Stimulated activated CD4-positive, alpha-beta T cell treated with anti-CD3 and anti-CD28 coated beads, TNF-alpha, amount 100 ng/mL, for 48 hours (primary cell): ENCODE results near the gene LIMA1.
A peak's percentile ranks its signal among the peaks of the same experiment; 100 is the strongest.
"Not testable (repeated sequence)": the region's sequence is repeated elsewhere in the genome, so short reads cannot be mapped to it uniquely, and the experiment has no call there.

Source experiments
- DNase-seq, 3 donors: peaks; one replicate each; pipeline ENCODE4 v3.0.0-alpha.2; 2020; ENCODE audit warnings: low read depth in 3 of 3

Gene LIMA1

DNA sequence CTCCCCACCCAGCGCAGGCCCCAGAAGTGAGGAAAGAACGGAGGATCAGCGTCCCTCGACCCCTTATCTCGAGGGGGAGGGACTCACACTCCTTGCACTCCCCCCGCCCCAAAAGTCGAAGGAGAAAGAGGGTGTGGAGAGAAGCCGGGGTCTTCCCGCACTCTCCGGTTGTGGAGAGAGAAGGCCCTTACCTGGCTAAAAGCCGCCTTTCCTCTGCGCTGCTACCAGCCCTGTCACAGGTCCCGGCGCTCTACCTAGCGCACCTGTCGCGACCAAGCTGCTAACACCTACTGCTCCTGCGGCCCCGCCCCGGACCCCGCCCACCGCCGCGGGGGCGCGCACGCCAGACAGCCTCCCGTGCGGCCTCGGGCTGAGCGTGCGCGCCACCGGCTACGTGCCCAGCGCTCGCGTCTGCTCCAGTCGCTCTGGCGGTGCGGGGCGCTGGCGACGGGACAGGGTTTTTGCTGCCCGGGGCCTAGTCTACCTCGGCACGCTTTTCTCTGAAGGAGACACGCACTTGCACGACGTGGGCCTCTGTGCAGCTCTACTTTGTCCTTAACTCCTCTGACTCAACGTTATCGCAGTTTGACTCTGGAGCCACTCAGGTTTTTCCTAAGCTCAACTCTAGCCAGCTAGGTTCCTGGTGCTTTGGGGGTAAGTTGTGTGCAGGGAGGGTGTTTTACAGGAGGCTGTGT is at the start of gene LIMA1:
Gene LIMA1 (minus strand): TSS at position 292 of the 695 bp plus-strand sequence. CDS start 34,769 bp downstream, outside the sequence.
- peak; percentile 84 to 90 (median 87) for DNase-seq

DNA sequence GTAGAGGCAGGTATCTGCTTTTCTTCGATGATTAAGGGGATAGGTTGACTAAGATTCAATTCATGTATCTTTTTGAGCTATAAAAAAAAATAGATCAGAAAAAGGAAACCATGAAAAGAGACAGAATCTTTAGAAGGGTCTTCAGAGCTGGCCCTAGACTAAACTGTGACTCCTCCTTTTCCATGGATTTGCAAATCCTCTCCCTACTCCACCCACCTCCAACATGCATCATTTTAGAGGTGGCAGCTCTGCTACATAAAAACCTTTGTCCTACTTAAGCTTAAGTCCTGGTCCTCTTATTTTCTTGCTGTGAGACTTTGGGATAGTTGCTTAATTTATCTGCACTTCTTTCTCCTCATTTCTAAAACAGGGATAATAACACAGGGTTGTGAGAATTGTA is 48.4 kb upstream of the LIMA1 start:
- DNase-seq, result no peak

DNA sequence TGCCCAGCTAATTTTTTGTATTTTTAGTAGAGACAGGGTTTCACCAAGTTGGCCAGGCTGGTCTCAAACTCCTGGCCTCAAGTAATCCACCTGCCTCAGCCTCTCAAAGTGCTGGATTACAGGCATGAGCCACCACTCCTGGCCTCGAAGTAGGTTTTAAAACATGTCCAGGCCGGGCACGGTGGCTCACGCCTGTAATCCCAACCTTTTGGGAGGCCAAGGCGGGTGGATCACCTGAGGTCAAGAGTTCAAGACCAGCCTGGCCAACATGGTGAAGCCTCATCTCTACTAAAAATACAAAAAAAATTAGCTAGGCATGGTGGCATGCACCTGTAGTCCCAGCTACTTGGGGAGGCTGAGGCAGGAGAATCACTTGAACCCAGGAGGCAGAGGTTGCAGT is 45.3 kb upstream of the LIMA1 start:
- DNase-seq, result not testable (repeated sequence)

DNA sequence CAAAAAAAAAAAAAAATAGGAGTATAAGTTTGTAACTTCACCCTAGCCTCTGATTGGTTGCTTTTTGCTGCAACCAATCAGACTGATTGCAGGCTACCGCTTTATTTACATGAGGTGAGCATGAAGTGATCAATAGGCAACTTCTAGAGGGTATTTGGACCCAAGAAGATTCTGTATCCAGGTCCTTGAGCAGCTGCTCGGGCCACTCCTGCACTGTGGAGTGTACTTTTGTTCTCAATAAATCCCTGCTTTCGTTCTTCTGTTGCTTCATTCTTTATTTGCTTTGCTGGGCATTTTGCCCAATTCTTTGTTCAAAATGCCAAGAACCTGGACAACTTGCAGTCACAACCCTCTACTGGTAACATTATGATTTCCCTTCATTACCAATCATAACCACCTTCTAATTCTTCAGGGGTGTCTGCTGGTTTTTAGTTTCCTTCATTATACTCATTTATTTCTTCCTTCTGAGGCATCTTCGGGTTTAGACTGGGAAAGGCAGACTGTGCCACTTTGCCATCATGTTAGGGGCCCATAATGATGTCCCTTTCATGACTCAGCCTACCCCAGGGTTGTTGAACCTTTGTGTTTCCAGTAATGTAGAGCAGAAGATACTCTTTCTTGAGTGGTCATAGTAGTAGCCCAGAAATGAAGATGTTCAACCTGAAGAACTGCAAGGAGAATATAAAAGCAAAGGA is 43.4 kb upstream of the LIMA1 start:
- DNase-seq, result no peak

DNA sequence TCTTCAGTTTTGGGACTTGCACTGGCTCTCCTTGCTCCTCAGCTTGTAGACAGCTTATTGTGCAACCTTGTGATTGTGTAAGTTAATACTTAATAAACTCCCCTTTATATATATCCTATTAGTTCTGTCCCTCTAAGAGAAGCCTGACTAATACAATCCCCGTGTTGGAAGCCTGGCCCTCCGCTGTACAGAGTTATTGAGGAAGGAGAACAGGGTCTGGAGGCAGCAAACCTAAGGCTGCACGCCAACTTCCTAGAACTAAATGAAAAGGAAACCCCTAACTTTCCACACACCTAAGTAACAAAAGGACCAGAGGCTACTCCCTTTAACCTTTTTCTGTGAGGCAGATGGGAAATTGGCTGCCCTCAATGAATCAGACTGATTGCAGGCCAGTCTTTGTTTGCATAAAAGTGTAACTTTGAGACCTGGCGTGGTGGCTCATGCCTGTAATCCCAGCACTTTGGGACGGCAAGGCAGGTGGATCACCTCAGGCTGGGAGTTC is 42.6 kb upstream of the LIMA1 start:
- DNase-seq, result no peak

DNA sequence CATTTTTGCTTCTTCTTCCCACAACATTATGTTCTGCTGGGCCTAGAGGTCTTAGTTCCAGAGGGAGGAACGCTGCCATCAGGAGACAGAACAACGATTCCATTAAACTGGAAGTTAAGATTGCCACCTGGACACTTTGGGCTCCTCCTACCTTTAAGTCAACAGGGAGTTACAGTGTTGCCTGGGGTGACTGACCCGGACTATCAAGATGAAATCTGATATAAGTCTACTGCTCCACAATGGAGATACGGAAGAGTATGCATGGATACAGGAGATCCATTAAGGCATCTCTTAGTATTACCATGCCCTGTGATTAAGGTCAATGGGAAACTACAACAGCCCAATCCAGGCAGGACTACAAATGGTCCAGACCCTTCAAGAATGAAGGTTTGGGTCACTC is 41.5 kb upstream of the LIMA1 start:
- DNase-seq, result not testable (repeated sequence)

DNA sequence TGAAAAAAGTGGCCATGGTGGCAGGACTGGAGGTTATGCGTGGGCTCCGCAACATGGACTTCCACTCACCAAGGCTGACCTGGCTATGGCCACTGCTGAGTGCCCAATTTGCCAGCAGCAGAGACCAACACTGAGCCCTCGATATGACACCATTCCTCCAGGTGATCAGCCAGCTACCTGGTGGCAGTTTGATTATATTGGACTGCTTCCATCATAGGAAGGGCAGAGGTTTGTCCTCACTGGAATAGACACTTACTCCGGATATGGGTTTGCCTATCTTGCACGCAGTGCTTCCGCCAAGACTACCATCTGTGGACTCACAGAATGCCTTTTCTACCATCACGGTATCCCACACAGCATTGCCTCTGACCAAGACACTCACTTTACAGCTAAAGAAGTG is 40.8 kb upstream of the LIMA1 start:
- DNase-seq, result not testable (repeated sequence)

DNA sequence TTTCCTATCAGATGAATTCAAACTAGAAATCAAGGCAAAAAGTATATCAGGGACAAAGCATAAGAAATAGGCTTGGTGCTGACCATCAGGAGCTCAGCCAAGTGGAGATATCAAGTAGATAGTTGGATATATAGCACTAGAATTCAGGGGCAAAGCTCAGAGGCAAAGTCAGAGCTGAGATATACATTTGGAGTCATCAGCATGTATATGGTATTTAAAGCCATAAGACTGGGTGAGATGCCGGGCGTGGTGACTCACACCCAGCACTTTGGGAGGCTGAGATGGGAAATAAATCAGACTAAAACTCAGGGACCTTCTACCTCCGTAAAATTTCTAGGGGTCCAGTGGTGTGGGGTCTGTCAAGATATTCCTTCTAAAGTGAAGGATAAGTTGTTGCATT is 38.9 kb upstream of the LIMA1 start:
- no peak for DNase-seq

DNA sequence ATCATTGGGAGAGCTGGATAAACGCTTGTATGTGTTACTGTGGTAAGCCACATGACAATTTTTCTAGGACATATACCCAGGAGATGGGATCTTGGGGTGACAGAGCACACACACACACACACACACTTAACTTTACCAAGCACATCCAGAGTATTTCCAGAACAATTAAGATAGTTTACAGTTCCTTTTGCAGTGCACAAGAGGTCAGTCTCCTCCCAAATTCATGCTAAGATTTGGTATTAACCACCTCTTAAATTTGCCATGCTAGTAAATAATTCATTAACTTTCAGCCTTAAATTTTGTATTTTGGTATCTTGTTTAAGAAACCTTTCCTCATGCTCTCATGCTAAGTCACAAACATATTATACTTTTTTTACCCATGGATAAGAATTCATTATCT is 33.9 kb upstream of the LIMA1 start:
- DNase-seq, result no peak

DNA sequence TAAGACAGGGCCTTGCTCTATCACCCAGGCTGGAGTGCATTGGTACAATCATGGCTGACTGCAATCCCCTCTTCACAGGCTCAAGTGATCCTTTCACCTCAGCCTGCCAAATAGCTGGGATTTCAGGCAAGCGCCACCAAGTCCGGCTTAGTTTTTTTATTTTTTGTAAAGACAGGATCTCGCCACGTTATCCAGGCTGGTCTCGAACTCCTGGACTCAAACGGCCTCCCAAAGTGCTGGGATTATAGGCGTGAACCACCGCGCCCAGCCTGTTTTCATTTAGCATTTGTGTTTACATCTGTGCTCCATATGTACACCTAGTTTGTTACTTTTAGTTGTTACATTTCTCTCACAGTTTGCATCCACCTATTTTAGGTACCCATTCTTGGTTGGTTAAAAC is 32.5 kb upstream of the LIMA1 start:
- DNase-seq, result no peak

DNA sequence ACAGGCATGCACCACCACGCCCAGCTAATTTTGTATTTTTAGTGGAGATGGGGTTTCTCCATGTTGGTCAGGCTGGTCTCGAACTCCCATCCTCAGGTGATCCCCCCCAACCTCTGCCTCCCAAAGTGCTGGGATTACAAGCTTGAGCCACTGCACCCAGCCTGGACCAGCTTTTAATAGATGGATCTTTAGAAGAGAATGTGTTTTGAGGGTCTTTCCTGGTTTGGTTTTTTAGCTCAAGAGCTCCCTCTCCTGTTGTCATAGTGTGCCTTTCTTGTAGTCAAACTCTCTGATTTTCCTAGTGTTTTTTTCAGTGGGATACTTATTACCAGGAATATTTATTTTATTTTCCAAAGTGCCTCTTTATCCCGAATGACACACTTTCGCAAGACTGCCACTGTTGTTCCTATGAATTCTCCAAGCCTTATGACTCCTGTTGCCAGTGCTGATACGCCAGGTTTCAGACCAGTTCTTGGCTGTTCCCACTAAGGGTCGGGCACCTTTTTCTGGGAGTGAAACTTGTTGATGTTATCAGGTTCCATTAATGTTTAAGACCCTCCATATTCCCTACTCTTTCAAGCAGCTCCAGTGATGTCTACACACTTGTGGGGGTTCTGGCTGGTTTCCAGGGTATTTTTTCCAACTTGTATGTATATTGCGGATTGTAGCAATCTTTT is 31.5 kb upstream of the LIMA1 start:
- DNase-seq, result no peak

DNA sequence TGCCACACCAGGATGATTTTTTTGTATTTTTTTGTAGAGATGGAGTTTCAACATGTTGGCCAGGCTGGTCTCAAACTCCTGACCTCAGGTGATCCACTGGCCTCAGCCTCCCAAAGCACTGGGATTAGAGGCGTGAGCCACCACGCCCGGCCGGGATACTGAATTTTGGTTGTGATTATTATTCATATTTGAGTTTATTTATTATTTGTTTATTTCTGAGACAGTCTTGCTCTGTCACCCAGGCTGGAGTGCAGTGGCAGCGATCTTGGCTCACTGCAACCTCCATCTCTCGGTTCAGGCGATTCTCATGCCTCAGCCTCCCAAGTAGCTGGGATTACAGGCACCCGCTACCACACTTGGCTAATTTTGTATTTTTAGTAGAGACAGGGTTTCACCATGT is 30.7 kb upstream of the LIMA1 start:
- not testable (repeated sequence) for DNase-seq

DNA sequence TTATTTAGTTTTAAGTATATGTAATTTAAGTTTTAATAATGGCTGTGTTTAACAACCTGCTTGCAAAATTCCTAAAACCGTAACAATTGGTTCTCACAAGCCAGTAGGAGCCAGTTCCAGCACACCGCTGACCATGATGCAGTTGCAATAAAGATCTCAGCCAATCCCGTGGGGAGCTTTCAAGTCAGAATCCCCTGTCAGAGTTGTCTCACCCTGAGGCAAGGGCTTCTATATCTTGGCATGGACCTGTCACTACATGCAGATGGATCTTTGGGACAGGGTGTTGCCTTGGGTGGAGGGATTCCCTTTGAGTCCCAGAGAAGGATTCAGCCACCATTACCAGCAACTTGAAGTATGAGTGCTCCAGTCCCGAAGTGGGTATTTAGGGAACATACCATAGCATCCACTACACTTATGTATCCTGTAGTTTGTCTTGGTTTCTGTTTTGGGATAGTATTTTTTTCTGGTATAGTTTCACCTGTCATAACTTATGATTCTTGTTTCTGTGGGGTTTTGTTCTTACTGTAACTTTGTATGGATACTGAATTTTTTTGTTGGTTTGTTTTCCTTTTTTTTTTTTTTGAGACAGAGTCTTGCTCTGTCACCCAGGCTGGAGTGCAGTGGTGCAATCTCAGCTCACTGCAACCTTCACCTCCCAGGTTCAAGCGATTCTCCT is 30.1 kb upstream of the LIMA1 start:
- DNase-seq, result no peak

DNA sequence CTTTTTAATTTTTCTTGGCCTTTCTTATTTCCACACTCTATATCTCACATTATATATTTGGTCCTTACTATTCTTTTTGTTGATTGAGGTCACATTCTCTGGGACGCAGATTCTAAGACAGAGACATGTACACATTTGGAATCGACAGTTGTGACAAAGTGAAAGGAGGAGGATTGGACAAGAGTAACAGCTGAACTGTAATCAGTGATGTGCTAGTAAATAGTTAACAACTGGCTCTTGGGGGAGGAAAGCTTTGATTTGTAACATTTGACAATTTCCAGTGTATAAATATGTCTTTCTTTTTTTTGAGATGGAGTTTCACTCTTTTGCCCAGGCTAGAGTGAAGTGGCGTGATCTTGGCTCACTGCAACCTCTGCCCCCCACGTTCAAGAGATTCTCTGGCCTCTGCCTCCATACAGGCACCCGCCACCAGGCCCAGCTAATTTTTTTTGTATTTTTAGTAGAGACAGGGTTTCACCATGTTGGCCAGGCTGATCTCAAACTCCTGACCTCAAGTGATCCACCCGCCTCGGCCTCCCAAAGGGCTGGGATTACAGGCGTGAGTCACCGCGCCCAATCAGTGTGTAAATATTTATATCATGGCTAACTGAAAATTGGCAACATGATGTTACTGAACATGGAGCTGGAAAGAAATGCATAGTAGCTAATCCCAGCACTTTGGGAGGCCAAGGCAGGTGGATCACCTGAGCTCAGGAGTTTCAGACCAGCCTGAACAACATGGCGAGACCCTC is 28.7 kb upstream of the LIMA1 start:
- not testable (repeated sequence) for DNase-seq

DNA sequence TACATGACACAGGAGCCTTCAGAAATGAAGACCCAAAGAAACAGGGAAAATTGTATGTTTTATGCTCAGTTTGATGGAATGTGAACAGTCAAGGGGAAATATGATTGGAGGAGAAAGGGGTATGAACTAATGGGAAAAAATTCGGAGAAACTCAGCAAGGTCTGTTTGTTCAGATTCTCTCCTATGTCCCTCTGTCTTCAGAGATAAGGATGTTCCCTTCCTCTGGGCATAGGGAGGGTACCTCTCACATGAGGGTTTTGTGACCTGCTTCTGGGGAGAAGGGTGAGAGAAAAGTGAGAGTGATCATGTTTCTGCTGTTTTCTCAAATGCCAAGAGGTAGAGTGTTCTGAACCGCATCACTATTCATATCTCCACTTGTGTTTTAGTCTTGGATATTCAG is 26.6 kb upstream of the LIMA1 start:
- no peak for DNase-seq

DNA sequence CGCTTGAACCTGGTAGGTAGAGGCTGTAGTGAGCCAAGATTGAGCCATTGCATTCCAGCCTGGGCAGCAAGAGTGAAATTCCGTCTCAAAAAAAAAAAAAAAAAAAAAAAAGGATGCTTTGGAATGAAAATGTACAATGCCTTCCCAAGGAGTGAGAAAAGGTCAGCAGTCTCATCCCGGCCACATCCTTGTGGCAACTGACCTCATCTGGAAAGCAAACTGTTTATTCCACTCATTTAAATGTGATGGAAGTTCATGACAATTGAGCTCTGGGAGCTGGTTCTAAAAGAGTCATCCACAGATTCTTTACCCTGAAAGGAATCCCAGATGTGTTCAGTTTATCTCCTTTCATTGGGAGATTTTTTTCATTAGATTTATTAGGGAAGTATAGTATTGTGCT is 19.4 kb upstream of the LIMA1 start:
- no peak for DNase-seq

DNA sequence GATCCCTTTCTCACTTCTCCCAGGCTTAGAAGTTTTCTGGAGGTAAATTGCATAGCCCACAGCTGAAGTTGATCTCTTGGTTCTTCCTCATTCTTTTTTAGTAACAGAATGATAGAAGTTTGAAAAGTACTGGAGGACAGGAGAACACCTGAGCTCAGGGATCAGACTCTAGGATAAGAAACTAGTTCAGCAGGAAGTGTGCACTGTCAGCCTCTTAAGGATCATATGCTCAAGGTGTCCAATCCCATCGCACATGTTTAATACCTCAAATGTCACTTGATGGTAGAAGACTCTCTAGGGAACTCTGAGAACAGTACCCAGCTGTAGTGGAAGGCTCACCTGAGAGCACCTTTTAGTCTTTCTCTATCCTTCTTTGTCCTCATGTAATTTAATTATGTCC is 14.7 kb upstream of the LIMA1 start:
- no peak for DNase-seq

DNA sequence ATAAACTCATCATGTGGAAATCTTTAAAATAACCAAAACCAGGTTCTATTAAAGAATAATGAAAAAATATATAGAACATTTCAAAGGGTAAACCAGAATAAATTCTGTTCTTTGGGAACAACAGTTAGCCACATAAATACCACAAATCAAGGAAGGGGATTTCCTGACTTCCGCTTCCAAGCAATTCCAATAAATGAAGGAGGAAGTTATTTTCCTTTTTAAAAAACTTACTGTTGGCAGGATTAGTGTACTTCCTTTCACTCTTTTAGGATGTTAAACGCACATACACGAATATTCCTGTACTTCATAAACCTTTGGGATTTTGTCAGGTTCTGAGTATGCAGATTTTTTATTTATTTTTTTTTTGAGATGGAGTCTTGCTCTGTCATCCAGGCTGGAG is 13.7 kb upstream of the LIMA1 start:
- no peak for DNase-seq

DNA sequence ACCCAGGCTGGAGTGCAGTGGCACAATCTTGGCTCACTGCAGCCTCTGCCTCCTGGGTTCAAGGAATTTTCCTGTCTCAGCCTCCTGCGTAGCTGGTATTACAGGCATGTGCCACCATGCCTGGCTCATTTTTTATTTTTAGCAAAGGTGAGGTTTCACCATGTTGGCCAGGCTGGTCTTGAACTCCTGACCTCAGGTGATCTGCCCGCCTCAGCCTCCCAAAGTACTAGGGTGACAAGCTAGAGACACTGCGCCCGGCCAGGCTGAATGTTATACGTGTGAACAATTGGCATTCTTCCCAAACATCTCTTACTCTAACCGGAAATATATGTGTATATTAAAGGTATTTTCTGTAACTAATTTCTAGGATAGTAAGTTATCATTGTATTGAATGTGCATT is 13.2 kb upstream of the LIMA1 start:
- no peak for DNase-seq

DNA sequence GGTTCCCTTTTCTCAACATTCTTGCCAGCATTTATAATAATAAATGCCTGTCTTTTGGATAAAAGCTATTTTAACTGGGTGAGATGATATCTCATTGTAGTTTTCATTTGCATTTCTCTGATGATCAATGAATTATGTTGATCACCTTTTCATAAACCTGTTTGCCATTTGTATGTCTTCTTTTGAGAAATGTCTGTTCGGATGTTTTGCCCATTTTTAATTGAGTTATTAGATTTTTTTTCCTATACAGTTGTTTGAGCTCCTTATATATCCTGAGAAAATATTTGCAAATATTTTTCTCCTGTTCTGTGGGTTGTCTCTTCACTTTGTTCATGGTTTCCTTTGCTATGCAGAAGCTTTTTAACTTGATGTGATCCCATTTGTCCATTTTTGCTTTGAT is 8.1 kb upstream of the LIMA1 start:
- DNase-seq, result no peak

DNA sequence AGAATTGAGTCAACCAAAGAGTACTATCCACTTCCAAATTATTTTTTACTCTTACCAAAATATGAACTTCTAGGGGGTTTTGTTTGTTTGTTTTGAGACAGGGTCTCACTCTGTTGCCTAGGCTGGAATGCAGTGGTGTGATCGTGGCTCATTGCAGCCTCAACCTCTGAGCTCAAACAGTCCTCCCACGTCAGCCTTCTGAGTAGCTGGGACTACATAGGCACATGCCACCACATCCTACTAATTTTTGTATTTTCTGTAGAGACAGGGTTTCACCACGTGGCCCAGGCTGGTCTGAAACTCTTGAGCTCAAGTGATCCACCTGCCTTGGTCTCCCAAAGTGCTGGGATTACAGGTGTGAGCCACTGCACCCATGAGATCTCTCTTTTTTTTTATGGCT is 7.4 kb upstream of the LIMA1 start:
- DNase-seq, result not testable (repeated sequence)

DNA sequence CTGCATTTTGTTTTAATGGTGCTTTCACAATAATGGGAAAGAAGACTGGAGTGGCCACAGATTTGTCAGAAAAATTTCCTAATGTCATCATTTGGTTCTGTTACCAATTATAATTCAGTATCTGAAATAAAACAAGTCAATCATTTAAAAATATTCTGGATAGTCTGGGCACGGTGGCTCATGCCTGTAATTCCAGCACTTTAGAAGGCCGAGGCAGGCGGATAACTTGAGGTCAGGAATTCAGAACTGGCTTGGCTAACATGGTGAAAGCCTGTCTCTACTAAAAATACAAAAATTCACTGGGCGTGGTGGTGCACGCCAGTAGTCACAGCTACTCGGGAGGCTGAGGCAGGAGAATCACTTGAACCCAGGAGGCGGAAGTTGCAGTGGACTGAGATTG is 4.0 kb upstream of the LIMA1 start:
- no peak for DNase-seq
